Stimulated activated CD4-positive, alpha-beta T cell treated with anti-CD3 and anti-CD28 coated beads, Interleukin-1b, Interleukin-23, amount 100 ng/mL, for 1 hour (primary cell): ENCODE measurements around the gene ITGAE.
"Not testable (repeated sequence)": the region's sequence is repeated elsewhere in the genome, so short reads cannot be mapped to it uniquely, and the experiment has no call there.

Source experiments
- DNase-seq, 2 donors: peaks; one replicate each; pipeline ENCODE4 v3.0.0-alpha.2; 2020; ENCODE audit warnings: low read depth in 2 of 2

ITGAE gene

DNA sequence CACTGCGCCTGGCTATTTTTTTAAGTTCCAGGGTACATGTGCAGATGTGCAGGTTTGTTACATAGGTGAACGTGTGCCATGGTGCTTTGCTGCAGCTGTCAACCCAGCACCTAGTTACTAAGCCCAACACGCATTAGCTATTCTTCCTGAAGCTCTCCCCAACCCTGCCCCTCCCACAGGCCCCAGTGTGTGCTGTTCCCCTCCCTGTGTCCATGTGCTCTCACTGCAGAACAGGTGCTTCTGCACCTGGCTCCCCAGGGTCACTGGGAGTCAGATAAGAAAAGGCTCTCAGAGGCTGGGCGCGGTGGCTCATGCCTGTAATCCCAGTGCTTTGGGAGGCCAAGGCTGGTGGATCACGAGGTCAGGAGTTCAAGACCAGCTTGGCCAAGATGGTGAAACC lies 71.1 kb downstream of the ITGAE start:
- DNase-seq, result no peak

- not testable (repeated sequence) for DNase-seq
Measured at GRCh38 chr17:3728099-3728498, 72.9 kb downstream of the ITGAE start.

GRCh38 chr17:3727041-3727440 lies 73.9 kb downstream of the ITGAE start:
- DNase-seq, result no peak

GRCh38 chr17:3724378-3725077 lies 76.5 kb downstream of the ITGAE start:
- no peak for DNase-seq

- peak; percentile 86 to 87 for DNase-seq
Measured at GRCh38 chr17:3723556-3724377, 77.2 kb downstream of the ITGAE start, which contains the start of gene HASPIN. TSS of gene HASPIN (plus strand) at chr17:3723903. CDS start at chr17:3723936, 33 bp downstream.

DNA sequence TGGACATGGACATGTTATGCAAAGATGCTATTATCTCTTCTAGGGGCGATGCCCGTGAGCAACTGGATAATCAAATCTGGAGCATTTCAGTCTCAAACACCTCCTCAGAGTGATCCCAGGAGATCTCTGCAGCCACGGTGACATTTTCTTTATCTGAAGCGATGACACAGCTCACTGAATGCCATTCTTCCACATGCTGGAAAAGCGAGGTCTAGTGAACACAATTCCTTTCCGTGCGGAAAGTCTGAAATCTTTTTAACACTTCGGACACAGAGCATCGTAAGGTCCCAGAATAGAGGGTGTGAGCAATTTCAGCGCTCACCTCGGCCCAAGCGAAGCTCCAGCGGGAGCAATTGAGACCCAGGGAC lies 77.8 kb downstream of the ITGAE start:
- DNase-seq, result no peak

- no peak for DNase-seq
Measured at GRCh38 chr17:3722716-3723115, 78.3 kb downstream of the ITGAE start.

GRCh38 chr17:3719265-3719664 lies 81.7 kb downstream of the ITGAE start:
- no peak for DNase-seq

DNA sequence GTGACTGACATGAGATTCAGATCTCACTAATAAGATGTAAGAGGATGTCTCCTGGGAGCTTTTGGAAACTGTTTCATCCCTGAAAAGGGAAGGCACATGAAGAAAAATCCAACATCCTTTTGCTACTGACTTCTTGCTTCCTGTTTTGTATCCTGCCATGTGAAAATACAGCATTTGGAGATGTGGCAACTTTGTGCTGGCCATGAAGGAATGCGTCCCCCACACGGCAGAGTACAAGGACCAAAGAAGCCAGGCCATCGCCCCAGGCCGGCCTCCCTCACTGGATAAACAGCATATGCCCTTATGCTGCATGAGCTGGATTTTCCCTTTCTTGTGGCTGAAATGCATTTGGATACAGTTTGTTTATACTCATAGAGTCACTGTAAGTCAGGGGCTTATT lies 82.8 kb downstream of the ITGAE start:
- DNase-seq, result no peak

DNA sequence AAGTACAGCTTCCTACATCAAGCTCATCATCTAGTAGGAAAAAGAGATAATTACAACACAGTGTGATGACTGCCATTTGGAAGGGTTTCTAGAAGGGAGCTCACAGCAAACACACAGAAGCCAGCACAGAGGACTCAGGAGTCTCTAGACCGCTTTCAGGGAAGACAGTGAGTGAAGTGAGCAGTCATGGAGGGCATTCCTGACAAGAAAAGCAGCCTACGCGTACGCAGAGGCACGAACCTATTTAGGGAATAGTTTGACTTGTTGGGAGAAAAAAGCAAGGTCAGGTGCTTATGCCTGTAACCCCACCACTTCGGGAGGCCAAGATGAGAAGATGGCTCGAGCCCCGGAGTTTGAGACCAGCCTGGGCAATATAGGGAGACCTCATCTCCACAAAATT lies 85.7 kb downstream of the ITGAE start:
- DNase-seq, result no peak

GRCh38 chr17:3712811-3713463 lies 88.1 kb downstream of the ITGAE start:
- no peak for DNase-seq

DNA sequence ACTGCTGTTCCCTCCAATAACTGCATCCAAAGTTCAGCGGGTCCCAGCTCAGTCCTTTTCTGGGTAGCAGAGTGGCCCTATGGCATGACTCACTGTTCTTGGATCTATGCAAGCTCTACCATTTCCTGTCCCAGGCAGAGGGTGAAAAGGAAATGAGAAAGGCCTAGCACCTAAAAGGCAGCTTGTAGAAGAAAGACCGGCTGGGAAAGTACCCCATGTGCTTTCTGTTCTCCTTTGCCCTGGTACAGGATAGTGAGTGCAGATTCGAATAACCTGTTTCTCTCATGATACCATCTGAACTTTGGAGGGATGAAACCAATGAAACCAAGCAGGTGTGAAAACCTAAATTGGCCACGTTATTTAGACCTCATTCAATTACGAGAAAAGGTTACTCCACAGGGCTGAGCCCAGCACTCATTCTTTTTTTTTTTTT lies 90.0 kb downstream of the ITGAE start:
- DNase-seq, result peak; percentile 28 to 44

DNA sequence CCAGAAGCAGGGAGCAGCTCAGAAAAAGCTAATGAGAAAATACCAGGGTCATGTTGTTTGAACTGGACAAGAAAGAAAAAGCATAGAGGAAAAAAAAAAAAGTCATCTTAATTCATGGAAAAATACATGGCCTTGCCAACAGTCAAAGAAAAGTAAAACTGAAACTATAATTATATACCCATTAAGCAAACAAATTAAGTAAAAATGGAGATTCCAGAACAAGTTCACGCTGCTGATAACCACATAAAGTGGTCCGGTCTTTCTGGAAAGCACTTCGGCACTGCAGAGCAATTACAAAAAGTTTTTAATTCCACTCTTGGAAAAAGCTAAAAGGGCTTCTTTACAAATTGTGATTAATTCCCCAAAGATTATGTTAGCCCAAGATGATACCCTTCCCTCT lies 92.6 kb downstream of the ITGAE start:
- DNase-seq, result no peak

DNA sequence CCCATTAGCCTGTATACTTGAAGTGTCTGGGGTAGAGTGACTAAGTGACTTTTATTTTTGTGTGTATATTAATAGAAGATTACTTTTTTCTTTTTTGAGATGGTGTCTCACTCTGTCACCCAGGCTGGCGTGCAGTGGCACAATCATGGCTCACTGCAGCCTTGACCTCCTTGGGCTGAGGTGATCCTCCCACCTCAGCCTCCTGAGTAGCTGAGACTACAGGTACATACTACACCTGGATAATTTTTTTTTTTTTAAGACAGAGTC lies 95.3 kb downstream of the ITGAE start:
- DNase-seq, result not testable (repeated sequence)

DNA sequence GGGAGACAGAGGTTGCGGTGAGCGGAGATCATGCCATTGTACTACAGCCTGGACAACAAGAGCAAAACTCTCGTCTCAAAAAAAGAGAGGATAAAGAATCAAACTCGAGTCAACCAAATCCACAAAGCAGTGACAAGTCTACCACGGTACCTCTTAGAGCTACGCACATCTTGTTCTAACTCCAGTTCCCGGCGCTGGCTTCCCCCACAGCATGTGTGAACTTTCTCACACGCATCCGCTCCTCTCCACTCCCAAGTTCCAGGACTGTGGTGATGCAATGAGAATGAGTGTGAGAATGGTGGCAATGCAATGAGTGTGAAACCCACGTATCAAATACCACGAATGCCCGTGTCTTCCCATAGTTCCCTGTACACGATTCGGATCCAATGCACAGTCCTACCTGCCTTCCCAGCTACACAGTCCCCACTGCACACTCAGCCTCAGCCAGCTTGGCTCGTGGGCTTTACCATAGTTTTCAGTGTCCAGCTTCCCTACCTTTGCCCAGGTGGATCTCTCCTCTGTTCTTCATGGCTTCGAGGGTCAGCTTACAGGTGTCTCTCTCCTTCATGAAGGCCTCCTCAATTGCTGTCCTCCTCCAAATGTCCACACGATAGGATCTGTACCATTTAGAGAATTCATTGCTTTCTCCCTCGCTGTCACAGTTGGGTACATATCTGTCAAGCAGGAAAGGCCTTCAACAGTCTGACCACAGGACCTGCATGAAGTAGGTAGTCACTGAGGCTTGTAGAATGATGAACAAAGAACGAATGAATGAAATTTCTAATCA lies 95.9 kb downstream of the ITGAE start:
- DNase-seq, result no peak

GRCh38 chr17:3702041-3702539 lies 98.9 kb downstream of the ITGAE start:
- DNase-seq, result not testable (repeated sequence)

GRCh38 chr17:3699951-3700350 lies 101.0 kb downstream of the ITGAE start:
- DNase-seq, result no peak

GRCh38 chr17:3698139-3698538 lies 102.8 kb downstream of the ITGAE start:
- DNase-seq, result no peak

DNA sequence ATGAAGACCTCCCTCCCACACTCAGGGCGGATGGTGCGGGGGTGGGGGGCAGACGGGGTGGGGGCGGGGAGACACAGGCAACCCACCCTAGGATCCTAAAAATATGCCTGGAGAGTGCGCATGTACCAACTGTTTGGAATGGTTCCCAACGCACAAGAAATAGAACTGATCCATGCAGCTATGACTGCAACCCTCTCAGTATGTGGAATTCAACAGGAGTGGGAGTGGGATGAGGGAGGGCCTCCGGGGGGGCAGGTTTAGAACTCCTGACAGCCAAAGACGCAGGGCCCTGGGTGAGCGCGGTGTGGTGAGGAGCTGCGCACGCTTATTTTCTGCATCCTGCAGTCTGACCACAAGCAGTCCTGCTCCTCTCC lies 103.9 kb downstream of the ITGAE start:
- no peak for DNase-seq

DNA sequence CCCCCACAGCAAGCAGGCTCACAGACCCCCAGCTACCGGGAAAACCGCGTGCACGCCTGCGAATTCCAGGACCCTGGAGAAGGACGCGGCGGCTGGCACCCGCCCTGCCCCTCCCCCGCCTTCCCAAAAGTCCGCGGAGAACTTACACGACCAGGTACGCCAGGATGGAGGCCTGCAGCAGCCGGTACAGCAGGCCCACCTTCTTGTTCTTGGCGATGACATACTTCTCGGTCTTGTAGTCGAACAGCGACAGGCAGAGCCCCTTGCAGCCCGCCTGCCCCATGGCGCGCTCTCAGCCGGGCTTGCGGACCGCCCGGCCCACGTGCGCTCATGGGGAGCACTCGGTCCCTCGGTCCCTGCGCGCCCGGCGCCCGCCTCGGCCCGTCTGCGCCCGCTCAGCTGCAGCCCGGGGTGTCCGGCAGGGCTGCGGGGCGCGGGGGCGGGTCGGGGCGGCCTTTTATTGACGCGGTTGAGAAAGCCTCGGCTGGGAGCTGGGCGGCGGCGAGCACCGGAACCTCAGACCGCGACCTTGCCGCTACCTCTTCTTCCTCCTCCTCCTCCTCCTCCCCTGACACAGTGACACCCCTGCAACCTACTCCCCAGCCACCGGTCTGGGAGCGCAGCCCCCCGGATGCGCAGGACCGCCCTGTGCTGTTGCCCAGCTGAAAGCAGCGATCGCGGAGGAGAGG lies 105.1 kb downstream of the ITGAE start, which contains the start of gene P2RX5:
Gene P2RX5 (minus strand): TSS at position 433 of the 689 bp plus-strand sequence. CDS start 150 bp downstream, at position 283.
- no peak for DNase-seq

GRCh38 chr17:3695129-3695722 lies 105.8 kb downstream of the ITGAE start:
- DNase-seq, result no peak
